Neural progenitor cell (in vitro differentiated cells): ENCODE measurements around the gene CAMK1. TPM values are rescaled to one million over a fixed set of nuclear protein-coding genes. Genes with fewer than 3 reads are reported as not detected.

ENCODE experiments used
- DNase-seq: peaks from one replicate; pipeline ENCODE4 v3.0.0-alpha.2; 2016; ENCODE audit warnings: low spot score
- H2AFZ ChIP-seq: fragments of 200-600 bp; sonication (generic); replicated peaks from 2 replicates; pipeline ENCODE4 v1.6.1; 2016; ENCODE audit warnings: antibody characterized with exemption
- H3F3A ChIP-seq: fragments of 200-600 bp; sonication (generic); 2 replicates; pipeline ENCODE4 v1.6.1; 2016; ENCODE audit warnings: antibody characterized with exemption, low read depth
- H3K27ac ChIP-seq: fragments of 200-600 bp; sonication (generic); 2 replicates; pipeline ENCODE4 v1.5.1; 2016; ENCODE audit warnings: mild to moderate bottlenecking
- H3K27me3 ChIP-seq: fragments of 200-600 bp; sonication (generic); 2 replicates; pipeline ENCODE4 v1.6.1; 2016; ENCODE audit warnings: mild to moderate bottlenecking, moderate library complexity
- H3K36me3 ChIP-seq: fragments of 200-600 bp; sonication (generic); 2 replicates; pipeline ENCODE4 v1.5.1; 2016
- H3K4me1 ChIP-seq: fragments of 200-600 bp; sonication (generic); 2 replicates; pipeline ENCODE4 v1.6.1; 2016; ENCODE audit warnings: mixed run types
- H3K4me2 ChIP-seq: fragments of 200-600 bp; sonication (generic); 2 replicates; pipeline ENCODE4 v1.6.1; 2016
- H3K4me3 ChIP-seq: fragments of 200-600 bp; sonication (generic); 2 replicates; pipeline ENCODE4 v1.5.1; 2016
- H3K79me2 ChIP-seq: fragments of 200-600 bp; sonication (generic); 2 replicates; pipeline ENCODE4 v1.6.1; 2016; ENCODE audit warnings: low read depth
- H3K9ac ChIP-seq: fragments of 200-600 bp; sonication (generic); 2 replicates; pipeline ENCODE4 v1.6.1; 2016
- H3K9me3 ChIP-seq: fragments of 200-600 bp; sonication (generic); 2 replicates; pipeline ENCODE4 v1.5.1; 2016; ENCODE audit warnings: low read depth
- H4K20me1 ChIP-seq: fragments of 200-600 bp; sonication (generic); 2 replicates; pipeline ENCODE4 v1.6.1; 2016; ENCODE audit warnings: low read depth
- H3K27ac Mint-ChIP-seq: 3 replicates; pipeline ENCODE4 v1.8.0; 2021; ENCODE audit warnings: mixed read lengths
- H3K27me3 Mint-ChIP-seq: 2 replicates; pipeline ENCODE4 v1.8.0; 2022; ENCODE audit warnings: low read depth, mild to moderate bottlenecking, inconsistent platforms, moderate library complexity, mixed read lengths; ENCODE audit not compliant: insufficient read depth
- H3K36me3 Mint-ChIP-seq: 3 replicates; pipeline ENCODE4 v1.8.0; 2021; ENCODE audit warnings: mixed read lengths
- H3K4me1 Mint-ChIP-seq: 3 replicates; pipeline ENCODE4 v1.8.0; 2021; ENCODE audit warnings: mixed read lengths
- H3K4me3 Mint-ChIP-seq: 3 replicates; pipeline ENCODE4 v1.8.0; 2021; ENCODE audit warnings: mild to moderate bottlenecking, moderate library complexity, mixed read lengths
- H3K9me3 Mint-ChIP-seq: 3 replicates; pipeline ENCODE4 v1.8.0; 2020; ENCODE audit warnings: mixed read lengths
- EZH2 ChIP-seq: fragments of 200-600 bp; sonication (generic); IDR thresholded peaks from 2 replicates; pipeline ENCODE4 v1.6.1; 2017; ENCODE audit warnings: antibody characterized with exemption, mild to moderate bottlenecking, moderate library complexity
- EZH2phosphoT487 ChIP-seq: fragments of 200-600 bp; sonication (generic); IDR thresholded peaks from 2 replicates; pipeline ENCODE4 v1.6.1; 2017; ENCODE audit warnings: antibody characterized with exemption
- total RNA-seq: library from RNA; depleted of rRNA; stranded (reverse); fragments of >200 nt; gene quantifications from 2 replicates; pipeline ENCODE4 v1.2.3, GENCODE V29; 2015; ENCODE audit warnings: low replicate concordance
- TF ChIP-seq, protein P1 (sequence below): fragments of 200-600 bp; sonication (generic); IDR thresholded peaks from 2 replicates; pipeline ENCODE4 v1.5.1; 2017; ENCODE audit warnings: antibody characterized with exemption, mild to moderate bottlenecking

The CAMK1 gene
- total RNA-seq, 1 donor from 2014 or later, result 24.9 TPM

DNA sequence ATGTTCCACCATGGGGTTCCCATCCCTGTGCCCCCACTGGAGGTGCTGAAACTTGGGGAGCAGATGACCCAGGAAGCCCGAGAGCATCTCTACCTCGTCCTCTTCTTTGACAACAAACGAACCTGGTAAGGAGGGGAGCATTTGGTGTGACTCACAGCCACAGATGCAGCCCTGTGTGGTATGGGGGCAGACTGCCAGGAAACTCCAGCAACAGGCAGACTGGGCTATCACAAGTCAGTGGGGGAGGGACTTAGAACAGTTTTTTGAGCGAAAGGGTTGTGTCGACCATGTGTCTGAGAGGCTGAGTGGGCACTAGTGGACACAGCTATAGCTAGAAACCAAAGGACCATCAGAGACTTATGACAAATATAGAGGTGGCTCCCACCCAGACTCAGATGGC is 23.4 kb downstream of the CAMK1 start:
- H3K27ac Mint-ChIP-seq, result no peak overlapping the region
- H3K36me3 Mint-ChIP-seq, result peaks cover 27% of the 10 kb centered on the region
- Histone ChIP-seq H3K9me3 (no peaks in the 10 kb centered on the region), H3K4me1 (peaks cover 4% of the 10 kb centered on the region), H3K4me2 (no peak overlapping the region), H2AFZ (no peak overlapping the region), H4K20me1 (no peaks in the 10 kb centered on the region), H3K9ac (no peak overlapping the region), H3K79me2 (peaks cover 12% of the 10 kb centered on the region), H3F3A (peaks cover 27% of the 10 kb centered on the region), H3K4me3 (no peak overlapping the region), H3K27ac (no peak overlapping the region), H3K36me3 (no peaks in the 10 kb centered on the region), H3K27me3 (no peaks in the 10 kb centered on the region)
- no peaks in the 10 kb centered on the region for H3K9me3 Mint-ChIP-seq
- H3K4me3 Mint-ChIP-seq, result no peak overlapping the region
- peaks cover 18% of the 10 kb centered on the region for H3K4me1 Mint-ChIP-seq
- TF ChIP-seq, protein P1, sequence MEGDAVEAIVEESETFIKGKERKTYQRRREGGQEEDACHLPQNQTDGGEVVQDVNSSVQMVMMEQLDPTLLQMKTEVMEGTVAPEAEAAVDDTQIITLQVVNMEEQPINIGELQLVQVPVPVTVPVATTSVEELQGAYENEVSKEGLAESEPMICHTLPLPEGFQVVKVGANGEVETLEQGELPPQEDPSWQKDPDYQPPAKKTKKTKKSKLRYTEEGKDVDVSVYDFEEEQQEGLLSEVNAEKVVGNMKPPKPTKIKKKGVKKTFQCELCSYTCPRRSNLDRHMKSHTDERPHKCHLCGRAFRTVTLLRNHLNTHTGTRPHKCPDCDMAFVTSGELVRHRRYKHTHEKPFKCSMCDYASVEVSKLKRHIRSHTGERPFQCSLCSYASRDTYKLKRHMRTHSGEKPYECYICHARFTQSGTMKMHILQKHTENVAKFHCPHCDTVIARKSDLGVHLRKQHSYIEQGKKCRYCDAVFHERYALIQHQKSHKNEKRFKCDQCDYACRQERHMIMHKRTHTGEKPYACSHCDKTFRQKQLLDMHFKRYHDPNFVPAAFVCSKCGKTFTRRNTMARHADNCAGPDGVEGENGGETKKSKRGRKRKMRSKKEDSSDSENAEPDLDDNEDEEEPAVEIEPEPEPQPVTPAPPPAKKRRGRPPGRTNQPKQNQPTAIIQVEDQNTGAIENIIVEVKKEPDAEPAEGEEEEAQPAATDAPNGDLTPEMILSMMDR, result no peak
- TF ChIP-seq EZH2, result no peak
- TF ChIP-seq EZH2phosphoT487, result no peak
- H3K27me3 Mint-ChIP-seq, result peaks cover 4% of the 10 kb centered on the region
- DNase-seq, result no peak

DNA sequence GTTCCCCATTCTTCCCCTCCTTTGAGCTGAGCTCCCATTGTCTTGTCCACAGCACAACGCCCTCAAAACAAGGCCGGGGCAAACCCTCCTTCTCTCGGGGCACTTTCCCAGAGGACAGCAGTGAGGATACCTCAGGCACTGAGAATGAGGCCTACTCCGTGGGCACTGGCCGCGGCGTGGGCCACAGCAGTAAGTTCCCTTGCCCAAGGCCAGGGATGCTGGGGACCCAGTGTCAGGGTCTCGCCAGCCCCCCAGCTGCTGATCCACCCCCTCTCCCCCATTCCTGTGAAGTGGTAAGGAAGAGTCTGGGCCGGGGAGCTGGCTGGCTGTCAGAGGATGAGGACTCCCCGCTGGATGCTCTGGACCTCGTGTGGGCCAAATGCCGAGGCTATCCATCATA is 24.2 kb downstream of the CAMK1 start:
- Histone ChIP-seq H3K36me3 (no peaks in the 10 kb centered on the region), H4K20me1 (no peaks in the 10 kb centered on the region), H3K9me3 (no peaks in the 10 kb centered on the region), H3K79me2 (peaks cover 4% of the 10 kb centered on the region), H3K4me1 (peaks cover 4% of the 10 kb centered on the region), H2AFZ (no peak overlapping the region), H3F3A (peaks cover 26% of the 10 kb centered on the region), H3K27ac (no peak overlapping the region), H3K27me3 (no peaks in the 10 kb centered on the region), H3K9ac (no peak overlapping the region), H3K4me2 (no peak overlapping the region), H3K4me3 (no peak overlapping the region)
- Mint-ChIP-seq H3K4me3 (no peak overlapping the region), H3K27me3 (peaks cover 4% of the 10 kb centered on the region), H3K4me1 (peaks cover 11% of the 10 kb centered on the region), H3K27ac (no peak overlapping the region), H3K36me3 (peaks cover 29% of the 10 kb centered on the region), H3K9me3 (no peaks in the 10 kb centered on the region)
- TF ChIP-seq, protein P1, result no peak
- TF ChIP-seq EZH2phosphoT487, result no peak
- TF ChIP-seq EZH2, result no peak
- no peak for DNase-seq

DNA sequence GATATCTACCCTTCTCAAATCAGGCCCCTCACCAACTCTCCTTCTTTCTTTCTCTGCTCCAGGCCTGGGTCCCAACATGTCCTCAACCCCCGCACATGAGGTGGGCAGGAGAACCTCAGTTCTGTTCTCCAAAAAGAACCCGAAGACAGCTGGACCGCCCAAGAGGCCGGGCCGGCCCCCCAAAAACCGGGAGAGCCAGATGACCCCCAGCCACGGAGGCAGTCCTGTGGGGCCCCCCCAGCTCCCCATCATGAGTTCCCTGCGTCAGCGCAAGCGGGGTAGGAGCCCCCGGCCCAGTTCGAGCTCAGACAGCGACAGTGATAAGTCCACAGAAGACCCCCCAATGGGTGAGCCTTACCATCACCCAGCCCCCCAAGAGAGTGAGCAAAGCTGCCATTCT is 25.6 kb downstream of the CAMK1 start:
- no peak overlapping the region for H3K4me2 ChIP-seq
- no peak overlapping the region for H3K9ac ChIP-seq
- H3K27ac Mint-ChIP-seq, result no peak overlapping the region
- H3K9me3 ChIP-seq, result no peaks in the 10 kb centered on the region
- H4K20me1 ChIP-seq, result no peaks in the 10 kb centered on the region
- no peak overlapping the region for H3K27ac ChIP-seq
- no peaks in the 10 kb centered on the region for H3K36me3 ChIP-seq
- H3K27me3 Mint-ChIP-seq, result peaks cover 5% of the 10 kb centered on the region
- H3F3A ChIP-seq, result peaks cover 14% of the 10 kb centered on the region
- no peak for DNase-seq
- H3K27me3 ChIP-seq, result no peaks in the 10 kb centered on the region
- H3K4me1 Mint-ChIP-seq, result peaks cover 3% of the 10 kb centered on the region
- H3K4me1 ChIP-seq, result peaks cover 3% of the 10 kb centered on the region
- TF ChIP-seq, protein P1, result no peak
- TF ChIP-seq EZH2phosphoT487 (no peak), EZH2 (no peak)
- H3K36me3 Mint-ChIP-seq, result peaks cover 29% of the 10 kb centered on the region
- H3K9me3 Mint-ChIP-seq, result no peaks in the 10 kb centered on the region
- no peak overlapping the region for H3K4me3 Mint-ChIP-seq
- H3K79me2 ChIP-seq, result no peaks in the 10 kb centered on the region
- no peak overlapping the region for H2AFZ ChIP-seq
- no peak overlapping the region for H3K4me3 ChIP-seq
